Erythroblast (primary cell): ENCODE results near the gene CFAP119.

ENCODE experiments used
- GATA1 ChIP-seq: IDR thresholded peaks from 2 replicates; pipeline ENCODE4 v1.6.1; 2011; ENCODE audit warnings: low read depth, mild to moderate bottlenecking, control low read depth, low read length, moderate library complexity
- POLR2A ChIP-seq: IDR thresholded peaks from 2 replicates; pipeline ENCODE4 v1.6.1; 2011; ENCODE audit warnings: mild to moderate bottlenecking, low read length

DNA sequence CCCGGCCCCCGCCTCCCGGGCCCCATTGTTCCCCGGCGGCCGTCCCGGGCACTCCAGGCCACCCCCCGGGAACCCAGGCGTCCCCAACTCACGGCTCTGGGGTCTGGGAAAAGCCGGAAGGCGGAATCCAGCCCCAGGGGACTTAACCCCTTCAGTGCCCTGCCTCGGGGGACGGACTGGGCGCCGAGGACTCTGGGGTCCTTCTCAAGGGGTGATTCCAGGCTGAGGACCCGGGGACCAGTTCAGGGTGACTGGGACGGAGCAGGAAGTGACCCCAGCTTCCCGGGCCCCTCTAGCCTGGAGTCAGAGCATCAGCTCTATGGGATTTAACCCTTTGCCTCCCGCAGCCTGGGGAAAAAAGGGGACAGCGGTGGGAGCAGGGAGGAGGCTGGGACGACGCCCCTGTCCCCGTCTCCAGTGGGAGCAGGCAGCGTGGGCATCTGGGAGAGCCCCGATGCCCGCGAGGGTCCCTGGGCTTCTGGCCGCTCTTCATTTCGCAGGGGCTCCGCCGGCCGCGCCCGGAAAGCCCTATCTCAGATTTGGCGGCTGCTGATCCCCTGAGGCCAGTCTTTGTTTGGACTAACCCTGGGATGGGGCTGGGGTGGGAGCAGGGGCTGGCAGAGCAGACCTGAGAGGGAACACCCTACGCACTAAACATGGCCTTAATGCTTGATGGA lies 25.2 kb upstream of the CFAP119 start, which contains the start of gene ZNF629:
- TF ChIP-seq POLR2A (no peak), GATA1 (no peak)
